Fibroblast of villous mesenchyme (primary cell): ENCODE results near the gene PDLIM5. TPM values are rescaled to one million over a fixed set of nuclear protein-coding genes. Genes with fewer than 3 reads are reported as not detected.
"Not testable (repeated sequence)": the region's sequence is repeated elsewhere in the genome, so short reads cannot be mapped to it uniquely, and the experiment has no call there.

Experiments
- DNase-seq: peaks from one replicate; pipeline ENCODE4 v3.0.0-alpha.2; 2010; ENCODE audit warnings: low read depth
- H3K4me3 ChIP-seq: 2 replicates; pipeline ENCODE4 v1.5.1; 2011; ENCODE audit warnings: low read depth, mild to moderate bottlenecking, low read length
- total RNA-seq: library from RNA; depleted of rRNA; stranded (reverse); fragments of >200 nt; gene quantifications from 2 replicates; pipeline ENCODE4 v1.2.3, GENCODE V29; 2012
- TF ChIP-seq, protein P1 (sequence below): IDR thresholded peaks from 2 replicates; pipeline ENCODE4 v1.5.1; 2012; ENCODE audit warnings: low read depth, mild to moderate bottlenecking, low read length; ENCODE audit not compliant: insufficient read depth

The PDLIM5 gene
- total RNA-seq, 1 donor: 370 TPM

DNA sequence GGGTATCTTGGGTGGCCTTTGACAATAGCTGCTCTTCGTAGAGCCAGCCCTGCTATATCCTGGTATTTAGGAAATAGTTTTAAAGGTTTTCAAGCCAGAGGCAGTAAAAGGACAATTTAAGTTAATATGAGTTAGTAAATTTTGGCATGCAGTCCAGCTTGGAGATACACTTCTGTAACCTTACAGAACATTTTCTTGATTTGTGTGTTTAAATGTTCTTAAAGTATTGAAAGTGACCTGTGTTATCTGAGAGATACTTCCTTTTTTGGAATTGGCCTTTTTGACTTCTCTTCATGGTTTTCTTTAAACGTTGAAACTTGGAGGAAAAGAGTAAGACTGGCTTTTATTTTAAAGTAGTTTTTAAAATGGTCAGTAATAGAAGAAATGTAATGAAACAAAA lies 25.5 kb downstream of the PDLIM5 start:
- no peak for DNase-seq
- no peak overlapping the region for H3K4me3 ChIP-seq
- TF ChIP-seq, protein P1, sequence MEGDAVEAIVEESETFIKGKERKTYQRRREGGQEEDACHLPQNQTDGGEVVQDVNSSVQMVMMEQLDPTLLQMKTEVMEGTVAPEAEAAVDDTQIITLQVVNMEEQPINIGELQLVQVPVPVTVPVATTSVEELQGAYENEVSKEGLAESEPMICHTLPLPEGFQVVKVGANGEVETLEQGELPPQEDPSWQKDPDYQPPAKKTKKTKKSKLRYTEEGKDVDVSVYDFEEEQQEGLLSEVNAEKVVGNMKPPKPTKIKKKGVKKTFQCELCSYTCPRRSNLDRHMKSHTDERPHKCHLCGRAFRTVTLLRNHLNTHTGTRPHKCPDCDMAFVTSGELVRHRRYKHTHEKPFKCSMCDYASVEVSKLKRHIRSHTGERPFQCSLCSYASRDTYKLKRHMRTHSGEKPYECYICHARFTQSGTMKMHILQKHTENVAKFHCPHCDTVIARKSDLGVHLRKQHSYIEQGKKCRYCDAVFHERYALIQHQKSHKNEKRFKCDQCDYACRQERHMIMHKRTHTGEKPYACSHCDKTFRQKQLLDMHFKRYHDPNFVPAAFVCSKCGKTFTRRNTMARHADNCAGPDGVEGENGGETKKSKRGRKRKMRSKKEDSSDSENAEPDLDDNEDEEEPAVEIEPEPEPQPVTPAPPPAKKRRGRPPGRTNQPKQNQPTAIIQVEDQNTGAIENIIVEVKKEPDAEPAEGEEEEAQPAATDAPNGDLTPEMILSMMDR: no peak

DNA sequence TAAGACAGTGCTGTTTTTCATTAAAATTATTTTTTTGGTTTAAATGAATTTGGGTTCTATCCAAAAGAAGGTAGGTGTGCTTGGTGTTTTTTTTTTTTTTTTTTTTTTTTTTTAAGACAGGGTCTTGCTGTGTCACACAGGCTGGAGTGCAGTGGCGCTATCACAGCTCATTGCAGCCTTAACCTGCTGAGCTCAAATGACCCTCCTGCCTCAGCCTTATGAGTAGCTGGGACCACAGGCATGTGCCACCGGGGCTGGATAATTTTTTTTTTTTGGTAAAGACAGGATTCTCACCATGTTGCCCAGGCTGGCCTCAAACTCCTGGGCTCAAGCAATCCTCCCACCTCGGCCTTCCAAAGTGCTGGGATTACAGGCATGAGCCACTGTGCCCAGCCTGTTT lies 27.1 kb downstream of the PDLIM5 start:
- DNase-seq, H3K4me3 ChIP-seq: not testable (repeated sequence)

- H3K4me3 ChIP-seq: no peak overlapping the region
- DNase-seq: no peak
- TF ChIP-seq, protein P1: no peak
Observed at GRCh38 chr4:94479358-94480141, 27.8 kb downstream of the PDLIM5 start.

GRCh38 chr4:94480362-94480951 lies 28.7 kb downstream of the PDLIM5 start:
- TF ChIP-seq, protein P1: no peak
- H3K4me3 ChIP-seq: no peak overlapping the region
- DNase-seq: no peak

DNA sequence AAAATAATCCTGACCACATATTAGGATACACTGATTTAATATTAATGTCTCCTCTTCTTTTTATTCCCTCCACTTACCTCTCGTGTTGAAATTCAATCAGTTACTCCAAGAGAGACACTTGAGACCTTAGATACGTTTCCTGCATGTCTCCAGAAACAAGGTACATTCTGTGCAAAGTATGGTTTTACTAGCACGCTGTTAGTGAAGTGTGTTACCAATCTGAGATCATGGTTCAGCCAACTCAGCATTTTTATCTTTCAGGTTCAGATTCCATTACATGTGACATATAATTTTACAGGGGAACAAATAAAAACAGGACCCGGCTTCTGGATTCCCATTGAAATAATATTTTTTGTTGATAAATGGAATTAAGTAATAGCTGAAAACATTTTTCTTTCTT lies 32.2 kb downstream of the PDLIM5 start:
- DNase-seq: no peak
- TF ChIP-seq, protein P1: no peak

GRCh38 chr4:94484818-94485217 lies 33.1 kb downstream of the PDLIM5 start:
- no peak for DNase-seq
- TF ChIP-seq, protein P1: no peak
- no peak overlapping the region for H3K4me3 ChIP-seq

More for the DNA sequence above, 32.2 kb downstream of the PDLIM5 start:
- H3K4me3 ChIP-seq: no peak overlapping the region

GRCh38 chr4:94486372-94486801 lies 34.6 kb downstream of the PDLIM5 start:
- TF ChIP-seq, protein P1: no peak
- no peak overlapping the region for H3K4me3 ChIP-seq
- no peak for DNase-seq
